ENCODE data around the gene SYCP2L.
A peak's percentile ranks its signal among the peaks of the same experiment; 100 is the strongest.

Gene SYCP2L

GRCh38 chr6:10963113-10963512 lies 76.3 kb downstream of the SYCP2L start:
- Histone ChIP-seq H3K27ac (no peak overlapping the region), H3K36me3 (ENCODE audit: insufficient read depth) (no peaks in the 10 kb centered on the region; the same call in 1 of the 2 replicates), H2AFZ (ENCODE audit: low read depth) (no peak overlapping the region), H3K79me2 (ENCODE audit: insufficient read depth, low read depth) (no peaks in the 10 kb centered on the region), H4K20me1 (ENCODE audit: insufficient read depth) (no peaks in the 10 kb centered on the region), H3K9ac (no peak overlapping the region), H3K27me3 (ENCODE audit: insufficient read depth, low read depth) (no peaks in the 10 kb centered on the region), H3K4me1 (ENCODE audit: low read depth, poor library complexity, severe bottlenecking) (peaks cover 37% of the 10 kb centered on the region), H3K4me3 (IDR thresholded peaks at IDR 0.05; ENCODE audit: insufficient read depth, low read depth, low read length) (no peak overlapping the region), H3K4me2 (peak overlapping the region; percentile 11; the same call in 1 of the 2 replicates)
- TF ChIP-seq CTCF (conservative IDR thresholded peaks at IDR 0.05; ENCODE audit: low read depth, low read length), result no peak

- Histone ChIP-seq H4K20me1 (ENCODE audit: insufficient read depth) (no peaks in the 10 kb centered on the region), H3K9ac (no peak overlapping the region), H3K27ac (no peak overlapping the region; the same call in 1 of the 2 replicates), H2AFZ (ENCODE audit: low read depth) (no peak overlapping the region), H3K27me3 (ENCODE audit: insufficient read depth, low read depth) (no peaks in the 10 kb centered on the region), H3K36me3 (ENCODE audit: insufficient read depth) (no peaks in the 10 kb centered on the region; the same call in 1 of the 2 replicates), H3K4me3 (IDR thresholded peaks at IDR 0.05; ENCODE audit: insufficient read depth, low read depth, low read length) (no peak overlapping the region), H3K79me2 (ENCODE audit: insufficient read depth, low read depth) (no peaks in the 10 kb centered on the region), H3K4me2 (peak overlapping the region; percentile 52), H3K4me1 (ENCODE audit: low read depth, poor library complexity, severe bottlenecking) (peaks cover 37% of the 10 kb centered on the region)
- no peak for TF ChIP-seq CTCF (conservative IDR thresholded peaks at IDR 0.05; ENCODE audit: low read depth, low read length)
These were observed 77.8 kb downstream of the SYCP2L start for GRCh38 chr6:10964684-10965083.

- no peaks in the 10 kb centered on the region for H3K27me3 ChIP-seq (ENCODE audit: insufficient read depth, low read depth)
- H3K4me3 ChIP-seq (IDR thresholded peaks at IDR 0.05; ENCODE audit: insufficient read depth, low read depth, low read length), result no peak overlapping the region
- no peaks in the 10 kb centered on the region for H3K79me2 ChIP-seq (ENCODE audit: insufficient read depth, low read depth)
- H3K36me3 ChIP-seq (ENCODE audit: insufficient read depth), result no peaks in the 10 kb centered on the region; the same call in 1 of the 2 replicates
- H3K4me2 ChIP-seq, result no peak overlapping the region
- TF ChIP-seq CTCF (conservative IDR thresholded peaks at IDR 0.05; ENCODE audit: low read depth, low read length), result no peak
- H4K20me1 ChIP-seq (ENCODE audit: insufficient read depth), result no peaks in the 10 kb centered on the region
- no peak overlapping the region for H3K27ac ChIP-seq
- H3K9ac ChIP-seq, result no peak overlapping the region
- H3K4me1 ChIP-seq (ENCODE audit: low read depth, poor library complexity, severe bottlenecking), result peaks cover 18% of the 10 kb centered on the region
- H2AFZ ChIP-seq (ENCODE audit: low read depth), result no peak overlapping the region
These were observed 81.9 kb downstream of the SYCP2L start for GRCh38 chr6:10968776-10969175.

GRCh38 chr6:10970731-10971130 lies 83.9 kb downstream of the SYCP2L start:
- Histone ChIP-seq H3K4me1 (ENCODE audit: low read depth, poor library complexity, severe bottlenecking) (no peaks in the 10 kb centered on the region), H4K20me1 (ENCODE audit: insufficient read depth) (no peaks in the 10 kb centered on the region), H3K27ac (no peak overlapping the region), H3K79me2 (ENCODE audit: insufficient read depth, low read depth) (no peaks in the 10 kb centered on the region), H3K27me3 (ENCODE audit: insufficient read depth, low read depth) (no peaks in the 10 kb centered on the region), H3K9ac (no peak overlapping the region), H3K4me2 (no peak overlapping the region), H3K4me3 (IDR thresholded peaks at IDR 0.05; ENCODE audit: insufficient read depth, low read depth, low read length) (no peak overlapping the region), H3K36me3 (ENCODE audit: insufficient read depth) (no peaks in the 10 kb centered on the region; the same call in 1 of the 2 replicates), H2AFZ (ENCODE audit: low read depth) (no peak overlapping the region)
- TF ChIP-seq CTCF (conservative IDR thresholded peaks at IDR 0.05; ENCODE audit: low read depth, low read length), result no peak

Data from KMS-11 (cell line).